HG03558 (cell line): ENCODE results near the gene SHANK3.
"Not testable (repeated sequence)": the region's sequence is repeated elsewhere in the genome, so short reads cannot be mapped to it uniquely, and the experiment has no call there.

Source experiments
- ATAC-seq: cut with Tn5 transposase; IDR thresholded peaks from one replicate; pipeline ENCODE4 v1.9.1; 2021; ENCODE audit warnings: moderate number of reproducible peaks; ENCODE audit not compliant: unreplicated experiment; ENCODE audit errors: extremely low read depth

The SHANK3 gene

DNA sequence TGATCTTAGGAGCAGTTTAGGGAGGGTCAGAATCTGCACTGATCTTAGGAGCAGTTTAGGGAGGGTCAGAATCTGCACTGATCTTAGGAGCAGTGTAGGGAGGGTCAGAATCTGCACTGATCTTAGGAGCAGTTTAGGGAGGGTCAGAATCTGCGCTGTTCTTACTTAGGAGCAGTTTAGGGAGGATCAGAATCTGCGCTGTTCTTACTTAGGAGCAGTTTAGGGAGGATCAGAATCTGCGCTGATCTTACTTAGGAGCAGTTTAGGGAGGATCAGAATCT, 28.9 kb upstream of the SHANK3 start:
- not testable (repeated sequence) for ATAC-seq

DNA sequence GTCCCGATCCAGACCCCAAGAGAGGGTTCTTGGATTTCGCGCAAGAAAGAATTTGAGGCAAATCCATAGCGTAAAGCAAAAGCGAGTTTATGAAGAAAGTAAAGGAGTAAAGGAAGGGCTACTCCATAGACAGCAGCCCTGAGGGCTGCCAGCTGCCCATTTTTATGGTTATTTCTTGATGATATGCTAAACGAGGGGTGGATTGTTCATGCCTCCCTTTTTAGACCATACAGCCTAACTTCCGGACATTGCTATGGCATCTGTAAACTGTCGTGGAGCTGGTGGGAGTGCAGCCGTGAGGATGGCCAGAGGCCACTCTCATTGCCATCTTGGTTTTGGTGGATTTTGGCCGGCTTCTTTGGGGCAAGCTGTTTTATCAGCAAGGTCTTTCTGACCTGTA, 19.4 kb upstream of the SHANK3 start:
- no peak for ATAC-seq

DNA sequence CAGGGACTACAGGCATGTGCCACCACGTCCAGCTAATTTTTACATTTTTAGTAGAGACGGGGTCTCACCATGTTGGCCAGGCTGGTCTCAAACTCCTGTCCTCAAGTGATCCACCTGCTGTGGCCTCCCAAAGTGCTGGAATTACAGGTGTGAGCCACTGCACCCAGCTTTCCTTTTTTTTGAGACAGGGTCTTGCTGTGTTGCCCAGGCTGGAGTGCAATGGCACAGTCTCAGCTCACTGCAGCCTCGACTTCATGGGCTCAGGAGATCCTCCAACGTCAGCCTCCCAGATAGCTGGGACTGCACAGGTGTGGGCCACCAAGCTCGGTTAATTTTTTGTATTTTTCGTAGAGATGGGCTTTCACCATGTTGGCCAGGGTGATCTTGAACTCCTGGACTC, 18.0 kb upstream of the SHANK3 start:
- ATAC-seq, result not testable (repeated sequence)

DNA sequence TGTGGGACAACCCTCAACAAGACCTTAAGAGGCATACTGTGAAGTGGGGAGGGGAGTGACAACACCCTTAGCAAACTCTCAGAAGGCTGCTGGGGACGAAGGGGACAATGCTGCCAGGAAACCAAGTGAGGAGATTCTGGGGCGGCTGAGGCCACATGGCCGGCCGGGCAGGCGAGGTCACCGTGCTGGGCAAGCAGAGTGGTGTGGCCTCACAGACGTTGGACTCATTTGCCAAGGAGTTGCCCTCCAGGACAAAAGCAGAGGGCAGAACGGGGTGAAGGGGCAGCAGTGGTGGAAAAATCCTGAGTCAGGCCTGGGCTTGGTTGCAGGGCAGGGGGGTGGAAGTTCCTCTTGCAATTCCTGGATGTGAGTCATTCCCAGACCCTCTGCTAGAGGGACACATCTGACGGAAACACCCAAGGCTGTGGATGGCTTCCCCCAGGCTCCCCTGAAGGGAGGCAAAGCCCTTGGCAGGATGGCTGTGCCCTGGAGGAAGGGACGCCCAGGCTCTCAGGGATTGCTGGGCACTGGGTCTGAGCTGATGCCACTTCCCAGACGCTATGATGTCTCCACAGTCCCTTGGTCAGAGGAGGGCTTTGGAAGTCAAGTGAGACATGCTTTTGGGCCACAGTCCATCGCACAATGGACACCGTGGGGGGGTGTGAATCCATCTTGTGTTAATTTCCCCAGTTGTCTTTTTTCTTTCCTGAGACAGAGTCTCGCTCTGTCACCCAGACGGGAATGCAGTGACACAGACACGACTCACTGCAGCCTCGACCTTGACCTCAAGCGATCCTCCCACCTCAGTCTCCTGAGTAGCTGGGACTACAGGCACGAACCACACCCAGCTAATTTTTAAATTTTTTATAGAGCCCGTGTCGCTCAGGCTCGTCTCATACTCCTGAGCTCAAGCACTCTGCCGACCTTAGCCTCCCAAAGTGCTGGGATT, 16.2 kb upstream of the SHANK3 start:
- ATAC-seq, result no peak

DNA sequence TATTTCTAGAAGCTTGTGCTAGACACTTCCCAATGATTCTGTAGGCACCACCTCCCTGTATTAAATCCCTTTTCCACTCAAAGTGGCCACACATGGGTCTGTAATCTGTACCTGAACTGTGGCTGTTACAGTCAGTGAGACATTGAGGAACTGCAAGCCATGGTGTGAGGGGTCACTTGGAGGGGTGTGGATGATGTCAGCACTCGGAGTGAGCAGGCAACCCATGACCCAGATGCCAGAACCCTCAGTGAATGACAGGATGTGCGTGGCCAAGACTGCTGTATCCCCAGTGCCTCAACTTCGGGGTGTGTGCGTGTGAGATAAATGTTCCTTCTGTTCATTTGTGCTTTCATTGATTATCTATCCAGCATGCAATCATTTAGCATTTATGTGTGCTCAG, 14.7 kb upstream of the SHANK3 start:
- no peak for ATAC-seq

DNA sequence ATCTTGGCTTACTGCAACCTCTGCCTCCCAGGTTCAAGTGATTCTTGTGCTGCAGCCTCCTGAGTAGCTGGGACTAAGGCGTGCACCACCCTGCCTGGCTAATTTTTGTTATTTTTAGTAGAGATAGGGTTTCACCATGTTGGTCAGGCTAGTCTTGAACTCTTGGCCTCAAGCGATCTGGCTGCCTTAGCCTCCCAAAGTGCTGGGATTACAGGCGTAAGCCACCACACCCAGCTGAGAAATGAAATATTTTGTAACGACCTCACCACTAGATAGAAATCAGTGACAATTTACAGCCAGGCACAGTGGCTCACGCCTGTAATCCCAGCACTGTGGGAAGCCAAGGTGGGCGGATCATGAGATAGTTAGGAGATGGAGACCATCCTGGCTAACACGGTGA, 12.9 kb upstream of the SHANK3 start:
- ATAC-seq, result not testable (repeated sequence)

DNA sequence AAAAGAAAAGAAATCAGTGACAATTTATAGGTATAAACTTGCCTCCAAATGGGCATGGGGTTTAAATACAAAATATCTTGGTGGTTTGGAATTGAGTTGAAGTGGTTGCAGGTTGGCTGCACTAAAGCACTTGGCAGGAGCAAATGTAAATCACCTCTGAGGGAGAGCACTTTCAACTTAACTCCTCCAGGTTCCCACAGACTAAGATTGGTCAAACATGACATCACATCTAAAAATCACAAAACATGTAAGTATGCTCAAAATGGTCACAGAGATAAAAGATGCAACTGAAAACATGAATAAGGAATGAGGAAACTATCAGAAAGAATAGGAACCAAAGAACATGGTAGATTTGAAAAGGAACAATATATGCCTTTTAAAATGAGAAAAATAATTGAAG, 12.3 kb upstream of the SHANK3 start:
- no peak for ATAC-seq

DNA sequence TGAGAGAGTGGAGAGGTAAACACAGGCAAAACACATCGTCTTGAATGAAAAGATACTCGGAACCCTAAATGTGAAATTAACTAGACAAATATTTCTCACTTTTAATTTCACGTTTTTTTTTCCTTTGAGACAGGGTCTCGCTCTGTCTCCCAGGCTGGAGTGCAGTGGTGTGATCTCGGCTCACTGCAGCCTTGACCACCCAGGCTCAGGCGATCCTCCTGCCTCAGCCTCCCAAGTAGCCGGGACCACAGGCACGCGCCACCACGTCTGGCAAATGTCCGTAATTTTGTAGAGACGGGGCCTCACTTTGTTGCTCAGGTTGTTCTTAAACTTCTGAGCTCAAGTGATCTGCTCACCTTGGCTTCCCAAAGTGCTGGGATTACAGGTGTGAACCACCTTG, 7.4 kb upstream of the SHANK3 start:
- ATAC-seq, result no peak

DNA sequence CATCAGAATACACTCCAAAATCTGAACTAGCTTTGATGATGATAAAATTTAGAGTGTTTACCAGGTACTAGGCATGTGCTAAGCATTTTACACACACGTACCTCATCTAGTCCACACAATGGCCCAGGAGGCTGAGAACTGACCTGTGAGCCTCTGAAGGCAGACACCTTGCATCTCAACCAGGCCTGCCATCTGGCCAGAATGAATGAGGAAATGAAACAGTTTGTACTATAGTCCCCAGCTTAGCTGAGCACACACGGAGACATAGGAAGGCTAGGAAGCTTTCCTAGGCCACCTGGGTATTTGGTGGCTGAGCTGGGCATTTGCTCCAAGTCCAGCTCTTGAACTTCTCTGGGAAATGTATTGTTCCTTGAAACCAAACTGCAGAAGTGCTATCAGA, 6.9 kb upstream of the SHANK3 start:
- ATAC-seq, result no peak

DNA sequence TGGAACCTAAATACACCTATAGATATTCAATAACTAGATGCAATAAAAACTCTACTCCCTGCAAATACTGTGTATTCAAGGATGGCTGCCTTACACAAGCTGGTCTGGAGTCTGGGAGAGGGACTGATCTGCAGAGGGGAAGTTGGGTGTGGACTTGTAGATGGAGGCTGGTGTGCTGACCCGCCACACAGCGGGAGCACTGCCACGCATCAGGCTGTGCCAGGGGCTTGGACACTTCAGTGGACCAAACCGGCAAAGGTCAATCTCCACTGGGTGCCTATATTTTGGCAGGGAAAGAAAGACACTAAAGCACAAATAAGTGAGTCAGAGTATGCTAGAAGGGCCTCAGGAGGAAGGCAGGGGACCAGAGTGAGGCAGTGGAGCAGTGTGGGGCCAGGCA, 2.1 kb upstream of the SHANK3 start:
- no peak for ATAC-seq

DNA sequence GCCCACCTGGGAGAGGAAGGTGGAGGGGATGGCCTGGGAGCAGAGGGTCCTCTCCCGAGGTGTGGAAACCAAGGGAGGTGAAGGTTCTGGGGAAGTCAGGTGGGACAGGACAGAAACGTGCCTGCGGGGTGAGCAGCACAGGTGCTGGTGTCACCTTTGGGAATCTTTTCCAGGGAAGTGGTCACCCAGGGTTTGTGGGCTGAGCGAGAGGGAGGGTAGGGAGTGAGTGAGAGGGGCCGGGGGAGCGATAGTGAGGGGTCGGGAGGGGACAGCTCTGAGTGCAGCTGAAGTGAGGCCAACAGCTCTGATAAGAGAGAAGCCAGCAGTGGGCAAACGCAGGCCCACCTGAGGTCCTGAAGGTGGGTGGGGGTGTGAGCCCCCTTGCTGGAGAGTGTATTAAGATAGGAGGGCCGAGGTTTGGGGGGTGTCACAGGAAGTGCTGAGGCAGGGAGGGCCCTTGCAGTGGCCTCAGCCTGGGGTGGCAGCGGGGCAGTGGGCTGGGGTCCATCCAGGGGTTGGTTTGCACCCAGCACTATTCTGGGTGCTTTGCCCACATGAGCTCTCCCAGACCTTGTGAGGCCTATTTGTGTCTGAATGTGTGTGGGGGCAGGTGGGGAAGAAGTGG, 1.6 kb upstream of the SHANK3 start:
- ATAC-seq, result no peak

DNA sequence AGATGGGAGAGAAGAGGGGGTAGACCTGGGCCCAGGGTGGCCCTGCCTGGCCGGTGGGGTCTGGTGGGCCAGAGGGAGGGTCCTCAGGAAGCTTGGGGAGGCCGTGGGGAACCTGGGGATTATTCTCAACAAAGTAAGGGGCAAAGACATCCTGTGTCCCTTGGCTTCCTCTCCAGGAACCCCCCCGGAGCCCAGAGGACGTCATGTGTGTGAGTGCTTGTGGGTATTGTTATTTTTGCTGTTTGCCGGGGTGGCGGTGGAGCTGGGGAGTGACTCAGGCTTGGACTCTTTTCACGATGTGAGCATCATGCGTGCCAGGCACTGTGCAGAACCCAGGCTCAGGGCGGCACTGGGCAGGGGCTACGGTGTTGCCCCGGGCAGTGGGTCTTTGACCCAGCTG, 982 bp upstream of the SHANK3 start:
- ATAC-seq, result no peak

DNA sequence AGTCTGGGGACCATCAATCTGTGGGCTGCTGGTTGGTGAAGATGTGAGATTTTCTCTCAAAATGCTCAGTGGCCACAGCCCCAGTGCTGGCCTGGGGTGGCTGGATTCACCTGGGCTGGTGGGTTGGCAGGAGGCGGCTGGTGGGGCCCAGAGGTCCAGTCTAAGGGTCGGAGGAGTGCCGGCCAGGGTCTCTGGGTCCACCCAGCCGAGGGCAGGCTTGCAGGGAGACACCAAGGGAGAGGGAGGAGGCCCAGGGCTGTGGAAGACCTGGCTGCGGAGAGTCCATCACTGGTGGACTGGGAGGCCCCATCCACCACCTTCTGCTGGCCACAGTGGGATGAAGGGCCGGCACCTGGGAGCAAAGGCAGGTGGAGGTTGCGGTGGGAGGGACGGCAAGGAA, 582 bp upstream of the SHANK3 start:
- no peak for ATAC-seq

DNA sequence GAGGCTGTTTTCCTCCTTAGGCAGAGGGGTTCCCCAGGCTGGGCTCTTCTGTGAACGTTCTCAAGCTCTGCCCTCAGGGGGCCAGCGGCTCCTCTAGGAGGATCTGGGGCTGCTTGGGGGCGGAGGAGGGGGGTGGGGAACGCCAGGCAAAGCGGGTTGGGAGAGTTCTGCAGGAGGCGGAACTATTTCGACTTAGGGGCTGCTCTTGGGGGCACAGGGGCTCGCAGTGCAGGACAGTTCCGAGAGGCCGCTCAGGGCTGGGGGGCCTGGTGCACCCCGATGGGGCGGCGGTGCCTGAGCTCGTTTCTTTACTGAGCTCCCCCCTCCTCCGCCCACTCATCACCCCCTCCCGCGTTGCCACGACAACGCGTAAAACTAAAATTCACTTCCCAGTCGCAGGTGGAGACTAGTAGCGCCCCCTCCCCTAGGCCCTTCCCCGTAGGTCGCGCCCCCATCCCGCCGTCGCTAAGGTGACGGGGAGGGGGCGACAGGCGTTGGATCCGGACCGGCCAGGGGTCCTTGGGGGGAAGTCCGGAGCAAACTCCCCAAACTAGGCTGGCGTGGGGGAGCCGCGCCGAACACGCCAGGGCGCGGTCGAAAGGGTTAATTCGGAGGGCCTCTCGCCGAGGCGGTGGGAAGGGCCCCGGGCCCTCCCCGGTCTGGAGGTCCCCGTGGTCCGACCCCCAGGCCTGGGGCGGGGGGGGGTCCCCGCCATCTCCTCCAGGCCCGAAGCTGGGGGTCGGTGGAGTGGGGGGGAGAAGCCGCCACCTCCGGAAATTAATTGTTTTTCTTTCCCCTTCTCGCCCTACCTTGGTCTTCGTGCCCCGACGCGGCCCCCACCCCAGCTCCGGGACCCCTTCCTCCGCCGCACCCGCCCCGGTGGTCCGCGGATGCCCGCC, 857 bp downstream of the SHANK3 start:
- no peak for ATAC-seq

DNA sequence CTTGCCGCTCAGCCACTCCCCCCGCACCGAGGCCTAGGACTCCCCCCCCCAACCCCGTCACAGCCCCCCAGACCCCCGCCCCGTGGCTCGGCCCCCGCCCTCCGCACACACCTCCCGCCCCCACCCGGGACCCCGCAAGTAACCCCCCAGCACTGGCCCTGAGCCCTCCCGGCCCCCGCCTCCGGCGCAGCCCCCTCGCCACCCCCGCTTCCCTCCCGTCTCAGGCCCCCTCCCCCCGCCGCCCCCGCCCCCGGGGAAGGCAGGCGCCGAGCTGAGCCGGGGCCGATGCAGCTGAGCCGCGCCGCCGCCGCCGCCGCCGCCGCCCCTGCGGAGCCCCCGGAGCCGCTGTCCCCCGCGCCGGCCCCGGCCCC, 1.5 kb downstream of the SHANK3 start:
- no peak for ATAC-seq

DNA sequence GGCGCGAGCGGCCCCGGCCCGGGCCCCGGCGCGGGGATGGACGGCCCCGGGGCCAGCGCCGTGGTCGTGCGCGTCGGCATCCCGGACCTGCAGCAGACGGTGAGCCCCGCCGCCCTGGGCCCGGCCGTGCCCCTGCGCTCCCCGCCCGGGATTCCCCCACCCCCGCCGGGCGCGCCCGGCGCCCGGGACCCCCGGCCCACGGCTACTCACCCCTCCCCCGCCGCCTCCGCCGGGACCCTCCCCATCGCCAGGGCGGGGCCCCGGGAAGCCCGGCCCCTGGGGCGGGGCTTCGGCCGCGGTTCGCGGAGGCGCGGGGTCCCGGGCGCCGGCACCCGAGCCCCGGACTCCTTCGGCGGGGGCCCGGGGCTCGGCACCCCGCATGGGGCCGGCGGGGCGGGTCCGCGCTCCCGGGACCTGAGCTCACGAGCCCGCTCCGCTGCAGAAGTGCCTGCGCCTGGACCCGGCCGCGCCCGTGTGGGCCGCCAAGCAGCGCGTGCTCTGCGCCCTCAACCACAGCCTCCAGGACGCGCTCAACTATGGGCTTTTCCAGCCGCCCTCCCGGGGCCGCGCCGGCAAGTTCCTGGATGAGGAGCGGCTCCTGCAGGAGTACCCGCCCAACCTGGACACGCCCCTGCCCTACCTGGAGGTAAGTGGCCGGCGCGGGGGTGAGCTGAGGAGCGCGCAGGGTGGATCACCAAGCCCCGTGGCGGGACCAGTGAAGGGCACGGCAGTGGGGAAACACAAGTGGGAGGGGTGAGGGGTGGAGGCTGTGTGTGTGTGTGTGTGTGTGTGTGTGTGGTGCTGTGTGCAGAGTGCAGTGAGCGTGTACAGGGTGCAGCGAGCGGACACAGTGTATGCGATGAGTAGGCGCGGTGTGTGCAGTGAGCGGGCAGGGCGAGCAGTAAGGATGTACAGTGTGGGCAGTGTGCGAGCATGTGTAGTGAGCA, 2.3 kb downstream of the SHANK3 start:
- ATAC-seq, result no peak

DNA sequence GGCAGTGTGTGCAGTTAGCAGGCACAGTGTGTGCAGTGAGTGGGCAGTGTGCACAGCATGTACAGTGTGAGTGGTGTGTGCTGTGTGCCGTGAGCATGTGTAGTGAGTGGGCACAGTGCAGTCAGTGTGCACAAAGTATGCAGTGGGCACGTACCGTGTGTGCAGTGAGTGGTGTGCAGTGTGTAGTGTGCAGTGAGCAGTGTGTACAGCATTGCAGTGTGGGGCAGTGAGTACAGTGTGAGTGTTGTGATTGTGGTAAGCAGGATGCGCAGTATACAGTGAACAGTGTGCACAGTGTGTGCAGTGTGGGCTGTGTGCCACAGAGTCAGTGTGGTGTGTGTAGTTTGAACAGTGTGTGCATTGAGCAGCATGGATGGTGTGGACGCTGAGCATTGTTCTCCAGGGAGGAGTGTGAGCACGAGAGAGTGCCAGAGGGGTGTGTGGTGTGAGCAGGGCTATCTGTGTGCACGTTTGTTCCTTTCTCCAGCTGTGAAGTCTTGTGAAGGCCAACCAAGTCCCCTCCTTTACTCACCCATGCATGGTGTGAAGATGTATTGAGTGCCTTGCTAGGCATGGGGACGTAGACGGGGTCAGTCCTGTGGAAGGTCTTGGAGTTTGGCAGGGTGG, 3.0 kb downstream of the SHANK3 start:
- ATAC-seq, result no peak

DNA sequence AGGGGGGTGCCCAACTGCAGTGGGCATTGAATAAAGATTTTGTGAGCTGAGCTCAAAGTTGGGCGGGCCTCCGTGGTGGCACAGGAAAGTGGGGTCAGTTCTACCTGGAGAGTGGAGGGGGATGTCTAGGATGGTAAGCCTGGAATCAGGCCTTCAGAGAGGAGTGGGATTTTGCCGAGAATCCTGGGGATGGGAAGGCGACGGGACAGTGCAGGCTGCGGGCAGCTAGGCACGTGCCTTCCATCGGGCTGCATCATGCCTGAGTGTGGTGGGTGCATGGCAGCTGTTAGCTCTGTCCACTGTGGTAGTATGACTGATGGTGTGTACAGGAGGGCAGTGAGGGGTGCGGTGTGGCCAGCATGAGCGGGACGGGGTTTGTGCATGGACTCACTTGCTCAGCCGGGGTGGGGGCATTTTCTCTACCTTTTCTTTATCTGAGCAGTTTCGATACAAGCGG, 3.6 kb downstream of the SHANK3 start:
- ATAC-seq, result no peak

DNA sequence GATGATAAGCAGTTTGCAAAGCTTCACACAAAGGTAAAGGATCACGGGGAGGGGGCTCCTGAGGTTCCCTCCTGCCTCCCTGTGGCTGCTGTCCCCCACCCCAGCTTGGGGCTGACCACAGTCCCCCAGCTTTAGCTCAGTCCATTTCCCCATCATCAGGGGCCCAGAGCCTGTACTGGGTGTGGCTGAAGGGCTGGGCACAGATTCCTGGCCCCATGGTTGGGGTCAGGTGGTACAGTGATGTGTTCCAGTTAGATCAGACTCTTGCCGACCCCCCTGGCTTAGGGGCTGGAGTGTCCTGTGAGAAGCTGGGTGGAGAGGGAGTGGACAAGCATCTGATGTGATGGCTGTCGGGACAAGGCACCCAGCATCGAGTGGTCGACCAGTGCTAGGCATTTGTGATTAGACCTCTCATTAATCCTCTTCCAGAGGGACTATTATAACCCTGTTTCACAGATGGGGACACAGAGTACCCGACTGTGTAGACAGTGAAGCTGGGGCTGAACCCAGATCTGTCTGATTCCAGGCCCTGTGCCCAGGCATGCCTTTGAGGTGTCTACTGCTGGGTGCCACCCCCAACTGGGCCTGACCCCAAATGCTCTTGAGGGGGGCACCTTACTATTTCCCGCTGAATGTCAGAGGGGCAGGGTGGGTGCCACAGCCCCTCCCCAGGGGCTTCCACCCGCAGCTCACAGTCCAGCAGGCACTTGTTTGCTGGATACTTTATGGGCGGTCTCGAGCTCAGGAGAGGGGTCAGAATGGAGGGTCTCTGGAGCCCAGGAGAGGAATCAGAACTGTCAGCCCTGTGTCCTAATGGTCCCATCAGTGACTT, 4.3 kb downstream of the SHANK3 start:
- ATAC-seq, result no peak
